ENCODE data around the gene CMC4.

GRCh38 chrX:155026727-155027508, 44.0 kb downstream of the CMC4 start, which contains the start of gene FUNDC2:
- peak; percentile 79 for TF ChIP-seq POLR2A (IDR thresholded peaks at IDR 0.05)
- no peak for TF ChIP-seq CTCF (IDR thresholded peaks at IDR 0.05)
- TF ChIP-seq POLR2AphosphoS5 (IDR thresholded peaks at IDR 0.05), result peak; percentile 38 to 77 (median 51)
- peak; percentile 67 for TF ChIP-seq EP300 (IDR thresholded peaks at IDR 0.05; ENCODE audit: low read depth)

All from transverse colon (tissue), 4 donors.